GM21447 (cell line): ENCODE results near the gene KRTAP10-9.
"Not testable (repeated sequence)": the region's sequence is repeated elsewhere in the genome, so short reads cannot be mapped to it uniquely, and the experiment has no call there.

Experiments used
- ATAC-seq: cut with Tn5 transposase; IDR thresholded peaks from one replicate; pipeline ENCODE4 v1.9.1; 2021; ENCODE audit not compliant: unreplicated experiment

Gene KRTAP10-9

DNA sequence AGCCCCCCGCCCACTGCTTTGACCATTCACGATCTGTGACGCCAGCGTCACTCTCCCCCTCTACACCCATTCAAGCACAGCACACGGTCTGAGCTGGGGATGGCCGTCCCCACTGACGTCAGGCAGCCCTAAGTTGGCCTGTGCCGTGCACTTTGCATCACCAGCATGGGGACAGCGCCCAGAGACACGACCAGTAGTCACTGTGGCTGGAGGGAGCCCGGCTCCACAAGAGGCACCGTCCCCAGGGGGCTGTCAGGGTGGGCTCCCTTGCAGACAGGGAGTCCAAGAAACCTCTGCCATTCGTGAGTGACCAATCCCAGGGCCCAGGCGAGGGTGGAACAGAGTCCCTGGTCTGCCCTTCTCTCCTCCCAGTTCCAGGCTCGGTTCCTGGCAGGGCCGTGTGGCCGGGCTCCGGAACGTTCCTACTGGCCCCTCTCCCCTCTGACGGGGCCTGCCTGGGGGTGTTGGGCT, 12.7 kb upstream of the KRTAP10-9 start:
- ATAC-seq = no peak

DNA sequence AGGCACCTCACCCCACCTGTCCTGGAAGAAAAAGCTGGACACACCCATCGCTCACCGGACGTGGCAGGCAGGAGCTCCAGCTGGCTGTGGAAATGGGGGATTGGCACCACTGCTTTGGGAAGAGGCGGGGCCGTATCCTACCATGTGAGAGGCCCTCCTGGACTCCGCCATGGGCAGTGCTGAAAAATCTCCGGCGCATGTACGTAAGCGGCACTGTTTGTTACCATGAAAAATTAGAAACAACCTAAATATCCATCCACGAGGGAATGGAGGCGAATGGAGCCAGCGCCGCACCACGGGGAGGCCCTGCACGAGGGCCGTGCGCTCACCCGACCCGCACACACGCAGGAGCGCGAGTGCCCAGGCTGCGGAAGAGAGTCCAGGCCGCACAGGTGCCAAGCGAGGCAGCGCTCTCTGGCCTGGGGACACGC, 11.9 kb upstream of the KRTAP10-9 start:
- no peak for ATAC-seq

DNA sequence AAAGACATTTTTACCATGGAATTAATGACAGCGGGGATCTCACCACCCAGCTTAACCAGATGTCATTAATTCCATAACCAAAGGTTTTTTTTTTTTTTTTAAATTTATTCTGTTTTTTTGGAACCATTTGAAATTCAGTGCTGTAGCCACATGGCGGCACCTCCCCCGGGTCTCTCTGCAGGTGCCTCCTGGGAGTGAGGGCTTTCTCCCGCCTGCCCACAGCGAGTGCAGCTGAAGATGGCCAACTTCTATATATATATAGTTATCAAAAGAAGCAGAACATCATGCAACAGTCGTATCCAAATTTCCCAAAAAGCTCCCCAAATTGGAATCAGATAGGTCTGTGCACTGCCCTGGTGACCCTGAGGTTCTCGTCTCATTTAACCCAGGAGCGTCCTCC, 11.4 kb upstream of the KRTAP10-9 start:
- no peak for ATAC-seq

DNA sequence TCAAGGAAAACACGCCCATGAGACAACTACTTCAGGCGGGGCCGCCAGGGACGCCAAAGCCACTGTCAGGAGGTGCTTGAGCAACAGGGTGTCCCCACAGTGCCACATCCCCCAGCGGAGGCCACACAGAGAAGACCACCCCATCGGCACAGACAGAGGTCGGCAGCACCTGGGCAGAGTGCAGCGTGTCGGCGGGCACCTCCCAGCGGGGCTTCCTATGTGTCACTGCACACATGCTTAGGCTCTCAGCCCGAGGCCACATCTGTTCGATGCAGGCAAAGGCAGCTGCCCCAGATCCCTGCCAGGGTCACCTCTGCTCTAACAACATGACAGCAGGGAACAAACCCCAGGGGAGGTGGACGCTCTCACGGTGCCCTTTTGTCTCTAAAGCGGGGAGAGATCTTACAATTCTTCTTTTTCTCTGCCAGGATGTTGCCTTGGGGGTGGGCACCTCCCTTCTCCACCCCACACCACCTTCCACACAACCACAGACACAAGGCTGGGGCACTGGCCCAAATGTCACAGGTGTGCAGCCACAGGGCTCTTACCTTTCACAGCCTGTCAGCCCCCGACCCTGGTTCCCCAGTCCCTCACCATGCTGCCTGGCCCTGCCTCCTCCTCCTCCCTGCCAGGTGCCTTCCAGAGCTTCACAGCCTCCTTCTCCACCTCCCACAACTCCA, 10.8 kb upstream of the KRTAP10-9 start:
- ATAC-seq = no peak

DNA sequence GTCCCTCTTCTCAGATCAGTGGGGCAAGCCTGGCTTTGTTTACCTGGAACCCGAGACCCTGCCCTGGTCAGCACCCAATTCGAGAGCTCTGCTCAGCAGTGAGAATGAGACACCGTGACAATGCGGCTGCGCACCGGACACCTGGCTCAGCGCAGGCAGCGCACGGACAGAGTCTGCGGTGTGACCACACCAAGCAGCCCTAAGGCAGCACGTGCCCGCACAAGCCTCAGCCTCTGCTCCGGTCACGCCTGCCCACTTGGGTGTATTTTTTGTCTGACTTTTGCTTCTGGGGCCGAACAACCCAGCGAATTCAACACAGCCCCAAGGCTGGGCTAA, 10.3 kb upstream of the KRTAP10-9 start:
- no peak for ATAC-seq

DNA sequence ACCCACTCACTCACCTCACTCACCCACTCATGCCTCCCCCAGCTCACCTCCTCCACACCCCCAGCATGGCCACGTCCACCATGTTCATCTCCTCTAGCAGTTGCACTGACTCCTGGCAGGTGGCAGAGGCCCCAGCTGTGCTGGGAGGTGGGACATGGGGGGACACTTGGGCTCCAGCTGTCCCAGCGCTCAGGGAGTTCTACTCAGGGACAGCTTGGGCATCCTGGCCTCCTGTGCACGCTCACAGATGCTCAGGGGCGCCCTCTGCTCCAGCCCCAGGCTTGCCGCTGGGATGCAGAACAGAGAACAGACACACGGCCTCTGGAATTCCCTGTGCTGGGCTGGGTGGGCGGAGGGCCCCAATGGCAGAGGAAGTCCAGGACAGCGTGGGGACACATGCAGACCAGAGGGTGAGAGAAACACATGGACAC, 9.8 kb upstream of the KRTAP10-9 start:
- ATAC-seq = no peak

- ATAC-seq = no peak
These were observed 8.4 kb upstream of the KRTAP10-9 start for GRCh38 chr21:44618504-44618903.

DNA sequence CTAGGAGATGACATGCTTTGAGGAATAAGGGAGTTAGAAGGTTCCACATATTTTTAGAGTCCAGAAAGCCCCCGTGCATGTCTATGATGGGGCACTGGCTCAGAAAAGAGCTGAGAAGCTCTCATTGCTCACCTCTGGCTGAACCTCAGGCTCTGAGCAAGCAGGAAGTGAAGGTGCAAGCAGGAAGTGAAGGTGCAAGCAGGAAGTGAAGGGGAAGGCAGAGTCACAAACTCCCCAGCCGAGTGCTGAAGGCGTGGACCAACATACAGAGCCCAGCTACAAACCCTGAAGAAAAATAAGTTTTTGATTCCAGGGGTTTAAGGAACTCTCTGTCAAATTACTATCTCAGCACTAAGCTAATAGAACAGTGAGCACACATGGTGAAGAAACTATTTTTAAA, 8.0 kb upstream of the KRTAP10-9 start:
- no peak for ATAC-seq

DNA sequence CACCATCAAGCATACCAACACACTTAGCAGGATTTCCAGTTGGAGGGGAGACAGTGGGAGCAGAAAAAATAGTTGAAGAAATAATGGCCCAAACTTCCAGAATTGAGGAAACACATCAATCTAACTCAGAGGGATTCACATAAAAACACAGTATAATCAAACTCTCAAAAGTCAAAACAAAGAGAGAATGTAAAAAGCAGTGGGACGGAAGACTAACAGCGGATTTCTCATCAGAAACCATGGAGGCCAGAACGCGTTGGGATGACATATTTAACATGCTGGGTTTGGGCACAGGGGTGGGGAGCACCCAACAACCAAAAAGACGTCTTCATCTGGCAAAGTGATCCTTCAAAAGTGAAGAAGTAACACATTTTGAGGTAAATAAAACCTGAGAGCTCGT, 7.0 kb upstream of the KRTAP10-9 start:
- no peak for ATAC-seq

GRCh38 chr21:44623575-44623974, 3.3 kb upstream of the KRTAP10-9 start:
- ATAC-seq = no peak

GRCh38 chr21:44625756-44626155, 1.1 kb upstream of the KRTAP10-9 start:
- no peak for ATAC-seq

GRCh38 chr21:44626262-44626661, 631 bp upstream of the KRTAP10-9 start:
- no peak for ATAC-seq

GRCh38 chr21:44627181-44627822, 409 bp downstream of the KRTAP10-9 start:
- ATAC-seq = not testable (repeated sequence)

DNA sequence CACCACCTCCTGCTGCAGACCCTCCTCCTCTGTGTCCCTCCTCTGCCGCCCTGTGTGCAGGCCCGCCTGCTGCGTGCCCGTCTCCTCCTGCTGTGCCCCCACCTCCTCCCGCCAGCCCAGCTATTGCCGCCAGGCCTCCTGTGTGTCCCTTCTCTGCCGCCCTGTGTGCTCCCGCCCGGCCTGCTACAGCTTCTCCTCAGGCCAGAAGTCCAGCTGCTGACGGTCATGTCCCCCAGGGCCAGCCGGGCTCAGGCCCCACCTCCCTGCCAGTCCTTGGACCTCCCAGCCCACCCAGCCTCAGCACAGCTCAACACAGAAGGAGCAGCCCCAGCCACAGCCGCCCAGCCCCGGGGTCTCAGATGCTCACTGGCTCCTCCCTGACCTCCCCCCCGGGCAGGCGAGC, 939 bp downstream of the KRTAP10-9 start:
- ATAC-seq = not testable (repeated sequence)

- ATAC-seq = no peak
These were observed 2.0 kb downstream of the KRTAP10-9 start for GRCh38 chr21:44628707-44629391.

DNA sequence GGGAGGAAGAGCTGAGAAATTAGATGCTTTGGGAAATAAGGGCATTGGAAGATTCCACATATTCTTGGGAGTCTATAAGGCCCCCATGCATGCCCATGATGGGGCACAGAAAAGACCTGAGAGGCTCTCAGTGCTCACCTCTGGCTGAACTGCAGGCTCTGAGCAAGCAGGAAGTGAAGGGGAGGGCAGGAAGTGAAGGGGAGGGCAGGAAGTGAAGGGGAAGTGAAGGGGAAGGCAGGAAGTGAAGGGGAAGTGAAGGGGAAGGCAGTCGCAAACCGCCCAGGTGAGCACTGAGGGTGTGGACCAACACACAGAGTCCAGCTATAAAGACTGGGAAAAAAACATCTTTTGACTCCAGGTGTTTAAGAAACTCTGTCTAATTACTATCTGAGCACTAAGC, 3.5 kb downstream of the KRTAP10-9 start:
- ATAC-seq = no peak

GRCh38 chr21:44632067-44632466, 5.2 kb downstream of the KRTAP10-9 start:
- no peak for ATAC-seq

DNA sequence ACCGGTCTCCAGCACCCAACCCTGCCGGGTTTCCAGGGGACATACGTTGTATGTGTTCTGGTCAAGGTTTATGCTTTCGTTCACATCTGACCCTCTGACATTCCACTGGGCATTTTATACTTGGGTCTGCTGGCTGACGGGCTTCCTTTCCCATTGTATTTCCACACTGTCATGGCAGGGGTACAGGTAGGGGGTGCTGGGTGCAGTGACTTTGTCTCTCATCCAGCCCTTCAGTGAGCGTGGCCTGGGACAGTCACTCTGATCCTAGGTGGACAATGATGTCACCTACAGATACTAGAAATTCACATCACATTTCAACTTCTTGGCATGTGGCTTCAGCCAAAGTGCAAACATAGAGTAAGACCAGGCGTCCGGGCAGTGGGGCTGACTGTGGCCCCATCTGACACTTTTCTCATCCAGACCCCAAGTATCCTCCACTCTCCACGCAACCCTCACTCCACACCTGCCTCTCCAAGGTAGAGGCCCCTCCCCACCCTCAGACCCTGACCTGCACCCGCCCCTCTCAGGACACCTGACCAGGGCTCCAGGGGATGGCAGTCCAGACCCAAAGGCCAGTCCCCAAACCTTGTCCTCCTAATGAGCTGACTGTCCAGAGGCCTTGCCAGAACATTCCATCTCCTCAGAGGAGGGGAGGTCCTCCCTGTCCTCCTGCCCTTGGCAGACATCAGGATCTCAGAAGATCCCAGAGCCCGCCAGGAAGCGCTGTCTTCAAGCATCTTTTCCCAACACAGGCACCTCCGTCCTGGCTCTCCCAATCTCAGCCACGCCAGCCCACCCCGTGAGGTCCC, 9.5 kb downstream of the KRTAP10-9 start:
- no peak for ATAC-seq

DNA sequence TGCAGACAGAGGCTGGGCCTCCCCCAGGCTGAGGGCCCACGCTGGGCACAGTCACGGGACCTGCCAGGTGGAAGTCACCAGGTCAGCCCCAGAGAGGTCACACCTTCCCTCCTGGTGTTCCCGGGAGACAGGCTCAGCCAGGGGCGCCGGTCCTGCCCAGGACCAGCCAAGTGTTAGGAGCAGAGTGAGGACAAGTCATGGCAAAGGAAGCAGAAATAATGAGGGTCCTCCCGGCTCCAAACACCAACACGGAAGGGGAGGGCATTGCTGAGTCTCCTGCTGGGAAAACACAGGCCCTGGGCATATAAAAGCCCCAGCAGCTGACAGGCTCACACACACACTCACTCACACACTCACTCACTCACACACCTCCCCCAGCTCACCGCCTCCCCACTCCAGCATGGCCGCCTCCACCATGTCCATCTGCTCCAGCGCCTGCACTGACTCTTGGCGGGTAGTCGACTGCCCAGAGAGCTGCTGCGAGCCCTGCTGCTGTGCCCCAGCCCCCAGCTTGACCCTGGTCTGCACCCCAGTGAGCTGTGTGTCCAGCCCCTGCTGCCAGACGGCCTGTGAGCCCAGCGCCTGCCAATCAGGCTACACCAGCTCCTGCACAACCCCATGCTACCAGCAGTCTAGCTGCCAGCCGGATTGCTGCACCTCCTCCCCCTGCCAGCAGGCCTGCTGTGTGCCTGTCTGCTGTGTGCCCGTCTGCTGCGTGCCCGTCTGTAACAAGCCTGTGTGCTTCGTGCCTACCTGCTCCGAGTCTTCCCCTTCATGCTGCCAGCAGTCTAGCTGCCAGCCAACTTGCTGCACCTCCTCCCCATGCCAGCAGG, 10.3 kb downstream of the KRTAP10-9 start, which contains the start of gene KRTAP10-10:
Gene KRTAP10-10, plus strand, starts transcription at position 339 of the 833 bp plus-strand sequence. Its CDS starts 62 bp downstream, at position 401.
- no peak for ATAC-seq

DNA sequence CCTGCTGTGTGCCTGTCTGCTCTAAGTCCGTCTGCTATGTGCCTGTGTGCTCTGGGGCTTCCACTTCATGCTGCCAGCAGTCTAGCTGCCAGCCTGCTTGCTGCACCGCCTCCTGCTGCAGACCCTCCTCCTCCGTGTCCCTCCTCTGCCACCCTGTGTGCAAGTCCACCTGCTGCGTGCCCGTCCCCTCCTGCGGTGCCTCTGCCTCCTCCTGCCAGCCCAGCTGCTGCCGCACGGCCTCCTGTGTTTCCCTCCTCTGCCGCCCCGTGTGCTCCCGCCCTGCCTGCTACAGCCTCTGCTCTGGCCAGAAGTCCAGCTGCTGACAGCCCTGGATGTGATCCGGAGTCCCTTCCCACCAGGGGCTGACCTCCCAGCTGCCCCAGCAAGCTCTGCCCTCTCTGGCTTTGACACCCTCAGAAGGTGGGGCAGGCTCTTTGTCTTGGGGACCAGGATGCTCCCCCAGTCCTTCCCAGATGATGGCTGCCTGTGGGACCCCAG, 11.0 kb downstream of the KRTAP10-9 start:
- not testable (repeated sequence) for ATAC-seq
